GM10248 (cell line): ENCODE results near the gene MGP.

Source experiments
- CTCF ChIA-PET: fragments of 300-600 bp; sonication (Branson Sonifier 250); formaldehyde crosslinking; extraction: SDS; loops from one replicate; lab custom pipeline; 2021; ENCODE audit warnings: antibody characterized with exemption; lab: Yijun Ruan, JAX
- POLR2A ChIA-PET: fragments of 350-650 bp; sonication (Branson Sonifier 250); formaldehyde crosslinking; extraction: SDS; loops from one replicate; lab custom pipeline; 2020; ENCODE audit warnings: antibody characterized with exemption; lab: Yijun Ruan, JAX
- DNase-seq: peaks from one replicate; pipeline ENCODE4 v3.0.0; 2012; ENCODE audit errors: extremely low spot score
- TF ChIP-seq, protein P1 (sequence below): IDR thresholded peaks from 2 replicates; pipeline ENCODE4 v1.5.1; 2012; ENCODE audit warnings: mild to moderate bottlenecking, low read depth; ENCODE audit errors: extremely low read depth, missing control alignments, control extremely low read depth

Gene MGP

DNA sequence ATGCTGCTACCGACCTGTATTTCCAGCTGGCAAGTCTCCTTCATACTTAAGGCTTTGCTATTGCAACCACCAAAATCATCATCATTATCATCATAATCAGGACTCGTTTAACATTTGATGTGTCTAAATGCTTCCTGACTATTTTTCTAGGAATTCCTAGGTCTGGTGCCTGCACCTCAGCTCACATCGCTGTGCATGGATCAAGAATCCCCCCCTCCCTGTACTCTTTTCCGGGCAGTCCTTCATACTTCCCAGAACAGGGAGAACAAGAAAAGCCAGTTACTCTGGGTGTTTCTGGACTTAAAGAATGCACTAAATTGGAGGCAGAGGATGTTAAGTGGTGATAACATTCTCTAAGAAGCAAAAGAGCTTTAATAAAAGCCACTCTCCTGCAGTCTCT lies 43.3 kb upstream of the MGP start:
- ChIA-PET CTCF (interaction anchor here (1.6 to 1.7 kb wide), 2 partner anchors 9 to 11 kb away, joined by 5 read pairs; no protein-coding TSS in a partner anchor), POLR2A (no interaction called here)
- TF ChIP-seq, protein P1, sequence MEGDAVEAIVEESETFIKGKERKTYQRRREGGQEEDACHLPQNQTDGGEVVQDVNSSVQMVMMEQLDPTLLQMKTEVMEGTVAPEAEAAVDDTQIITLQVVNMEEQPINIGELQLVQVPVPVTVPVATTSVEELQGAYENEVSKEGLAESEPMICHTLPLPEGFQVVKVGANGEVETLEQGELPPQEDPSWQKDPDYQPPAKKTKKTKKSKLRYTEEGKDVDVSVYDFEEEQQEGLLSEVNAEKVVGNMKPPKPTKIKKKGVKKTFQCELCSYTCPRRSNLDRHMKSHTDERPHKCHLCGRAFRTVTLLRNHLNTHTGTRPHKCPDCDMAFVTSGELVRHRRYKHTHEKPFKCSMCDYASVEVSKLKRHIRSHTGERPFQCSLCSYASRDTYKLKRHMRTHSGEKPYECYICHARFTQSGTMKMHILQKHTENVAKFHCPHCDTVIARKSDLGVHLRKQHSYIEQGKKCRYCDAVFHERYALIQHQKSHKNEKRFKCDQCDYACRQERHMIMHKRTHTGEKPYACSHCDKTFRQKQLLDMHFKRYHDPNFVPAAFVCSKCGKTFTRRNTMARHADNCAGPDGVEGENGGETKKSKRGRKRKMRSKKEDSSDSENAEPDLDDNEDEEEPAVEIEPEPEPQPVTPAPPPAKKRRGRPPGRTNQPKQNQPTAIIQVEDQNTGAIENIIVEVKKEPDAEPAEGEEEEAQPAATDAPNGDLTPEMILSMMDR = no peak
- no peak for DNase-seq

DNA sequence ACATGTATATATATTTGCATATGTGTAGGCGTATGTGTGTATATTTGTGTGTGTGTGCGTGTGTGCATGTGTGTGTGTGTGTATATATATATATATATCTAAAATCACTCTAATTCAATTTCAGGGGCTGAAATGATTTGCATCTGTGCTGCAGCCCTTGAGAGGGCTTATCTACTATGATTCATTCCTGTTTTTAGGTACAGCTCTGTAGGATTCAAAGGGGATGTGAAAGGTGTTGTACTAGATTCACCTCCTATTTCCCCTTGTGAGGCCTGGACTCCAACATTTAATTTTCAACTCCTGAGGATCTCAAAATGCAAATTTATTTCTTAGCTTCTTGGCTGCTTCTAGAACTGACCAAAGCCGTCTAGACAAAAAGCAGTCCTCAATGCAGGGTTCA lies 41.6 kb upstream of the MGP start:
- TF ChIP-seq, protein P1 = no peak
- POLR2A ChIA-PET = no interaction called here
- CTCF ChIA-PET = interaction anchor here (1.2 to 1.8 kb wide), 3 partner anchors 9 to 13 kb away, joined by 3 to 7 read pairs (median 3); partner anchors contain the start of gene ERP27
- DNase-seq = no peak

DNA sequence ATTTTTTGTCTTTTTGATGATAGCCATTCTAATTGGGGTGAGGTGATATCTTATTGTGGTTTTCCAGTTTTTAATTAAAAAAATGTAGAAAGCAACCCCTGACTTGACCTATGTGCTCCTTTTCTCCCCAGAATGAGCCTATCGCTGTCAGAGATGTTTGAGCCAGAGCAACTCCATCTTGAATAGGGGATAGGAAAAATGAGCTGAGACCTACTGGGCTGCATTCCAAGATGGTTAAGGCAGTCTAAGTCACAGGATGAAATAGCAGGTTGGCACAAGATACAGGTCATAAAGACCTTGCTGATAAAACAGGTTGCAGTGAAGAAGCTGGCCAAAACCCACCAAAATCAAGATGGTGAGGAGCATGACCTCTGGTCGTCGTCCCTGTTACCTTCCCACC lies 38.9 kb upstream of the MGP start:
- TF ChIP-seq, protein P1 = no peak
- CTCF ChIA-PET = no interaction called here
- DNase-seq = no peak
- POLR2A ChIA-PET = no interaction called here

DNA sequence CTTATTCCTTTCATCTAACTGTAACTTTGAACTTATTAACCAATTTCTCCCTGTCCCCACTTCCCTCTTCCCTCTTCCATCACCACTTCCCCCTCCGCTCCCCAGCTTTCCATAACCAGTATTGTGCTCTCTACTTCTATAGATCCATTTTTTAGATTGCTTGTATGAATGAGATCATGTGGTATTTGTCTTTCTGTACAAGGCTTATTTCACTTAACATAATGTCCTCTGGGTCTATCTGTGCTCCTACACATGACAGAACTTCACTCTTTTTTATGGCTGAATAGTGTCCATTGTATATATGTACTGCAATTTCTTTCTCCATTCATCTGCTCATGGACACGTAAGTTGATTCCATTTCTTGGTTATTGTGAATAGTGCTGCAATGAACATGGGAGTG lies 38.3 kb upstream of the MGP start:
- ChIA-PET POLR2A (no interaction called here), CTCF (no interaction called here)
- no peak for DNase-seq
- TF ChIP-seq, protein P1 = no peak

DNA sequence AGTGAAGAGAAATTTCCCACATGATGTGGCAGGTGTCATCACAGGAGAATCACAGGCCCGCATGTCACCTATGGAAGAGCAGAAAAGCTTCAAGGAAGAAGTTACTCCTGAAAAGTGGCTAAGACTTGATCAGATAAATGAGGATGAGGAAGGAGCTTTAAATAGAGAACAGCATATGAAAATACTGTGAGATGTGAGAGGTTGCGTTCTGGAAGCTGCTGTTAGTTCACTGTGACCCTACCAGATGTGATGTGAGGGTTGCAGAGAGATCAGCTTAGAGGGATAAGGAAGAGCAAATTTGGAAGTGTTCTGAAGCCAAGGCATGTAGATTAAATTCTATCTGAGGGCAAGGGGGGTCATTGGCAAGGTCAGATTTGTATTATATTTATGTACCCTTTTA lies 35.6 kb upstream of the MGP start:
- DNase-seq = no peak
- ChIA-PET CTCF (interaction anchor here (0.7 to 1.9 kb wide), 5 partner anchors 10 to 300 kb away, joined by 3 to 5 read pairs (median 4); partner anchors contain the start of gene RERG), POLR2A (no interaction called here)
- TF ChIP-seq, protein P1 = no peak

DNA sequence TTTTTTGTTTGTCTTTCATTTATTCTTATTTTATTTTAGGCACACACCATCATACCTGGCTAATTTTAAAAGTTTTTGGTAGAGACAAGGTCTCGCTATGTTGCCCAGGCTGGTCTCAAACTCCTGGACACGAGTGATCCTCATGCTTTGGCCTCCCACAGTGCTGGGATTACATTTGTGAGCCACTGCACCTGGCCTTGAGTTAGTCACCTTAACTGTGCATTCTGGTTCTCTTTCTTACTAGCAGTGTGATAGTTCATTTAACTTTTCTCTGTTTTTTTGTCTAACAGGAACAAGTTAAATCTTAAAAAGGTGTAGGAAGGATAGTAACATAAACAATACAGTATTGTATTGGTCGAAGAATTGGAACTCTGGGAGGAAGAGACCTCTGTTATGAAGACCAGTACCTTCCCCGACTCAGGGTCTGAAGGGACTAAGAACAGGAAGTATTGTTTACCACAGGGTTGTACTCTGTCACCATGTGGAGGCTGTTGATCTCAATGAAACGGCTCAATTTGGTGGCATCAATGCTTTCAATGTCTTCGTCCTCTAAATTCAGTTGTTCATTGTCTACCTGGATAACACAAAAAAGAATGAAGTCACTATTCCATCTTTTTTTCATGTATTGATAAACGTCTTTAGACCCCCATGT lies 34.9 kb upstream of the MGP start:
- ChIA-PET CTCF (interaction anchor here (0.7 to 2.4 kb wide), 8 partner anchors 9 to 301 kb away, joined by 3 to 7 read pairs (median 4); partner anchors contain the start of genes ERP27 and RERG), POLR2A (no interaction called here)
- DNase-seq = no peak
- TF ChIP-seq, protein P1 = no peak
